Caco-2 (cell line): ENCODE results near the gene FOXP1. TPM values are rescaled to one million over a fixed set of nuclear protein-coding genes. Genes with fewer than 3 reads are reported as not detected.

Source experiments
- BruUV-seq: library from RNA; stranded (reverse); fragments of 400-500 nt; replicated peaks from 2 replicates; lab custom pipeline; 2021; lab: Mats Ljungman, UMichigan
- CTCF ChIA-PET: fragments of 300-600 bp; sonication (Branson Sonifier 250); formaldehyde crosslinking; loops from one replicate; lab custom pipeline; 2022; ENCODE audit warnings: antibody characterized with exemption; lab: Charles Lee
- POLR2A ChIA-PET: fragments of 300-600 bp; sonication (Branson Sonifier 250); formaldehyde crosslinking; loops from one replicate; lab custom pipeline; 2022; ENCODE audit warnings: antibody characterized with exemption; lab: Charles Lee
- DNase-seq, 2 experiments: peaks; one replicate each; pipeline versions ENCODE4 v3.0.0 to v3.0.0-alpha.2; 2020 to 2022
- H3K27me3 ChIP-seq: replicated peaks from 2 replicates; pipeline ENCODE4 v1.6.0; 2011; ENCODE audit warnings: low read length; ENCODE audit not compliant: control insufficient read depth, insufficient read depth
- H3K36me3 ChIP-seq: 2 replicates; pipeline ENCODE4 v1.5.1; 2011; ENCODE audit warnings: low read length; ENCODE audit not compliant: control insufficient read depth, insufficient read depth
- H3K4me1 ChIP-seq: fragments of 250-450 bp; sonication (Bioruptor Pico); 2 replicates; pipeline ENCODE4 v1.5.1; 2020; ENCODE audit warnings: mild to moderate bottlenecking
- H3K4me3 ChIP-seq: 2 replicates; pipeline ENCODE4 v1.5.1; 2011; ENCODE audit warnings: low read depth, mild to moderate bottlenecking, control low read depth, low read length
- H3K9me3 ChIP-seq: fragments of 250-450 bp; sonication (Bioruptor Pico); 2 replicates; pipeline ENCODE4 v1.5.1; 2020; ENCODE audit warnings: mild to moderate bottlenecking, moderate library complexity
- H3K27ac Mint-ChIP-seq: one replicate; pipeline ENCODE4 v1.8.0; 2022; ENCODE audit warnings: mixed read lengths; ENCODE audit not compliant: unreplicated experiment
- H3K27me3 Mint-ChIP-seq: one replicate; pipeline ENCODE4 v1.8.0; 2022; ENCODE audit warnings: mixed read lengths; ENCODE audit not compliant: insufficient read depth, unreplicated experiment
- H3K36me3 Mint-ChIP-seq: one replicate; pipeline ENCODE4 v1.8.0; 2022; ENCODE audit warnings: mild to moderate bottlenecking, mixed read lengths; ENCODE audit not compliant: insufficient read depth, unreplicated experiment
- H3K4me1 Mint-ChIP-seq: one replicate; pipeline ENCODE4 v1.8.0; 2022; ENCODE audit warnings: low read depth, mixed read lengths; ENCODE audit not compliant: unreplicated experiment
- H3K4me3 Mint-ChIP-seq: one replicate; pipeline ENCODE4 v1.8.0; 2022; ENCODE audit warnings: mild to moderate bottlenecking, moderate library complexity, mixed read lengths; ENCODE audit not compliant: unreplicated experiment
- H3K9me3 Mint-ChIP-seq: one replicate; pipeline ENCODE4 v1.8.0; 2022; ENCODE audit warnings: mixed read lengths; ENCODE audit not compliant: unreplicated experiment
- CTCF ChIP-seq, 2 experiments: fragments of 200-600 bp in 1 of 2; IDR thresholded peaks; 1 replicate in 1 of 2; 2 replicates in 1 of 2; pipeline versions ENCODE4 v1.5.1 to v1.8.0; 2011 to 2022; ENCODE audit warnings: antibody characterized with exemption in 1 of 2, control low read depth in 1 of 2, inconsistent platforms in 1 of 2, low read depth in 1 of 2, low read length in 1 of 2, mild to moderate bottlenecking in 1 of 2, moderate library complexity in 1 of 2; ENCODE audit not compliant: insufficient read depth in 1 of 2, severe bottlenecking in 1 of 2, unreplicated experiment in 1 of 2
- intact Hi-C: fragments of 100-400 bp; cut with micrococcal nuclease; formaldehyde crosslinking; loops from one replicate; pipeline ENCODE4 v1.10.0; 2022; ENCODE audit not compliant: unreplicated experiment
- total RNA-seq: library from RNA; stranded (reverse); gene quantifications from 2 replicates; pipeline ENCODE4 v1.2.3, GENCODE V29; 2022

The FOXP1 gene
- total RNA-seq, 1 experiment from 2014 or later = 131 TPM

DNA sequence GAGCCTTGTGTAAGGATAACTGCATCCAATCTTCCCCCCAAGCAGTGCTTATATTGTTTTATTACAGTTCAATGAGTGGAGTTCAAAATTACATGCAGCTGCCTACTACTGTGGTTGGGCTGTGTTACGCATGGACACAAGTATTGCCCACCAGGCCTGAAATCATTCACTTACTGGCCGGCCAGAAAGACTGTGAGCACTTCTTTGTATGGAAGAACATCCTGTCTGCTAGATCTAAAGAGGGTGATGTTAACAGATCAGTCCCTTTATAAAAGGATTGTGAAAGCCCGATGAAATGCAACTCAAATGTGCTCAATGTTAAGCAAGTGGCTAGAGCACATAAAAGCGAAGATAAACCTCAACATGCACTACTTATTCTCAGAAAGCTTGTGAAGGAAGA, 132.5 kb downstream of the FOXP1 start:
- H3K9me3 Mint-ChIP-seq = no peaks in the 10 kb centered on the region
- H3K27me3 Mint-ChIP-seq = no peaks in the 10 kb centered on the region
- no peak overlapping the region for H3K4me3 ChIP-seq
- H3K36me3 Mint-ChIP-seq = peaks cover 12% of the 10 kb centered on the region
- intact Hi-C loops = no loop called here
- no peak for TF ChIP-seq CTCF (IDR thresholded peaks at IDR 0.05; ENCODE audit: insufficient read depth in 1 of 2, low read depth in 1 of 2, low read length in 1 of 2, severe bottlenecking in 1 of 2, unreplicated experiment in 1 of 2)
- H3K27me3 ChIP-seq = no peaks in the 10 kb centered on the region
- no peak overlapping the region for H3K4me3 Mint-ChIP-seq
- H3K4me1 ChIP-seq = peaks cover 53% of the 10 kb centered on the region
- DNase-seq = no peak
- no TSS peak for BruUV-seq
- H3K9me3 ChIP-seq = no peaks in the 10 kb centered on the region
- POLR2A ChIA-PET = no interaction called here
- peak overlapping the region; percentile 9 for H3K27ac Mint-ChIP-seq
- peaks cover 54% of the 10 kb centered on the region for H3K4me1 Mint-ChIP-seq
- H3K36me3 ChIP-seq = no peaks in the 10 kb centered on the region
- CTCF ChIA-PET = no interaction called here

DNA sequence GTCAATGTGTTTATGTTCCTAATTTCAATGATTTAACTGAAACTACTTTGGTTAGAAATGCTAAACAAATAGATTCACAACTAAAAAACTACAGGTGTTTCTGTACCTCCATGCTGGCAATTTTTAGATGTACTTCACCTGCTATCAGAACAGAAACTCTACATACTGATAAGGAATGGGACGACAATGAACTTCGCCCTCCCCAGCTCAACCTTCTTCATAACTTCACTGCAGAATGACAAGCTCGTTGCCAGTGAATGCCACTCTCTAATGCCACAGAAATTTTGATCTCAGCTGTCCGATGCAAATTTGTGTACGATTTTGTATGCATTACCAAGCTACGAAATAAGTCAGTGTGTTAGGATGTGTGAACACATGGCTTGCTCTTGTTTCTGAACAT, 133.4 kb downstream of the FOXP1 start:
- no peaks in the 10 kb centered on the region for H3K27me3 Mint-ChIP-seq
- peaks cover 12% of the 10 kb centered on the region for H3K36me3 Mint-ChIP-seq
- H3K4me3 Mint-ChIP-seq = peak overlapping the region; percentile 33
- H3K27ac Mint-ChIP-seq = no peak overlapping the region
- no TSS peak for BruUV-seq
- DNase-seq = peak in 1 of 2 experiments; percentile 28
- no peaks in the 10 kb centered on the region for H3K9me3 Mint-ChIP-seq
- Histone ChIP-seq H3K4me1 (peaks cover 51% of the 10 kb centered on the region), H3K27me3 (no peaks in the 10 kb centered on the region), H3K36me3 (no peaks in the 10 kb centered on the region), H3K4me3 (no peak overlapping the region), H3K9me3 (no peaks in the 10 kb centered on the region)
- ChIA-PET POLR2A (interaction anchor here (0.6 kb wide), 1 partner anchor 1640 kb away, joined by 5 read pairs; no protein-coding TSS in a partner anchor), CTCF (no interaction called here)
- intact Hi-C loops = no loop called here
- peaks cover 46% of the 10 kb centered on the region for H3K4me1 Mint-ChIP-seq
- TF ChIP-seq CTCF (IDR thresholded peaks at IDR 0.05; ENCODE audit: insufficient read depth in 1 of 2, low read depth in 1 of 2, low read length in 1 of 2, severe bottlenecking in 1 of 2, unreplicated experiment in 1 of 2) = no peak

GRCh38 chr3:71447803-71448202, 135.7 kb downstream of the FOXP1 start:
- no TSS peak for BruUV-seq
- POLR2A ChIA-PET = no interaction called here
- H3K27me3 ChIP-seq = no peaks in the 10 kb centered on the region
- Mint-ChIP-seq H3K27me3 (no peaks in the 10 kb centered on the region), H3K4me3 (no peak overlapping the region), H3K36me3 (peaks cover 2% of the 10 kb centered on the region), H3K27ac (no peak overlapping the region), H3K9me3 (no peaks in the 10 kb centered on the region), H3K4me1 (peaks cover 25% of the 10 kb centered on the region)
- H3K4me1 ChIP-seq = peaks cover 33% of the 10 kb centered on the region
- no peak overlapping the region for H3K4me3 ChIP-seq
- no peak for TF ChIP-seq CTCF (IDR thresholded peaks at IDR 0.05; ENCODE audit: insufficient read depth in 1 of 2, low read depth in 1 of 2, low read length in 1 of 2, severe bottlenecking in 1 of 2, unreplicated experiment in 1 of 2)
- no peak for DNase-seq
- intact Hi-C loops = no loop called here
- CTCF ChIA-PET = interaction anchor here (0.5 kb wide), 1 partner anchor 44 kb away, joined by 3 read pairs; no protein-coding TSS in a partner anchor
- no peaks in the 10 kb centered on the region for H3K36me3 ChIP-seq
- H3K9me3 ChIP-seq = no peaks in the 10 kb centered on the region
